GM12873 (cell line): ENCODE data around the gene ERCC4.

Experiments
- CTCF ChIP-seq: IDR thresholded peaks from 2 replicates; pipeline ENCODE4 v1.5.1; 2012; ENCODE audit warnings: low read depth, mild to moderate bottlenecking, moderate library complexity, low read length, control low read depth; ENCODE audit not compliant: insufficient read depth; ENCODE audit errors: missing control alignments

The ERCC4 gene

GRCh38 chr16:13994239-13995106, 74.5 kb downstream of the ERCC4 start:
- TF ChIP-seq CTCF: no peak

GRCh38 chr16:13995194-13995593, 75.2 kb downstream of the ERCC4 start:
- TF ChIP-seq CTCF: no peak

GRCh38 chr16:13996778-13997288, 76.9 kb downstream of the ERCC4 start:
- TF ChIP-seq CTCF: no peak

GRCh38 chr16:13997526-13997925, 77.6 kb downstream of the ERCC4 start:
- TF ChIP-seq CTCF: no peak

- no peak for TF ChIP-seq CTCF
These were observed 78.0 kb downstream of the ERCC4 start for GRCh38 chr16:13997933-13998332.

- no peak for TF ChIP-seq CTCF
These were observed 79.3 kb downstream of the ERCC4 start for GRCh38 chr16:13999071-13999894.

- TF ChIP-seq CTCF: no peak
These were observed 80.0 kb downstream of the ERCC4 start for GRCh38 chr16:13999895-14000425.
